NCI-H1105 treated with DMSO at 0.1 percent for 48 hours (cell line): ENCODE data around the gene MAEL.
A peak's percentile ranks its signal among the peaks of the same experiment; 100 is the strongest.

Source experiments
- DNase-seq: peaks from one replicate; lab custom pipeline; 2025; lab: John Stamatoyannopoulos, UW

Gene MAEL

DNA sequence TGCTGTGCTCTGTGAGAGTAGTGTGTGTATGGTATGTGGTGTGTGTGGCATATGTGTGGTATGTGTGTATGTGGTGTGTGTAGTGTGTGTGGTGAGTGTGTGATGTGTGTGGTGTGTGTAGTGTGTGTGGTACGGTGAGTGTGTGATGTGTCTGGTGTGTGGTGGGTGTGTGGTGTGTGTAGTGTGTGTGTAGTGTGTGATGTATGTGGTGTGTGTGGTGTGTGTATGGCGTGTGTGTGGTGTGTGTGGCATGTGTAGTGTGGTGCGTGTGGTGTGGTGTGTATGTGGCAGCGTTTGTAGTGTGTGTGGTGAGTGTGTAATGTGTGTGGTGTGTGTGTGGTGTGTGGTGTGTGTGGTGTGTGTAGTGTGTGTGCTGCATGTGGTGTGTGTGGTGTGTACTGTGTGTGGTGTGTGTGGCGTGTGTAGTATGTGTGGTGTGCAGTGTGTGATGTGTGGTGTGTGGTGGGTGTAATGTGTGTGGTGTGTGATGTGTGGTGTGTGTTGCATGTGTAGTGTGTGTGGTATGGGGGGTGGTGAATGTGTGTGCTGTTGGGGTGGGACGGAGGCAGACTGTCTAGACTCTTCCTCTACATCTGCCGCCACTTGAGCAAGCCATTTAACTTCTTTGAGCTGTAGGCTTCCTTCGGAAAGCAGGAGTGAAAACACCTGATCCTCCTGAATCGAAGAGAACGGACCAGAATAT, 67.6 kb downstream of the MAEL start:
- DNase-seq = peak; percentile 93

GRCh38 chr1:167057241-167057688, 68.2 kb downstream of the MAEL start:
- DNase-seq = peak; percentile 93

GRCh38 chr1:167059045-167059808, 70.1 kb downstream of the MAEL start:
- peak; percentile 61 for DNase-seq

- DNase-seq = no peak
Observed at GRCh38 chr1:167059809-167060107, 70.7 kb downstream of the MAEL start.

GRCh38 chr1:167060141-167061072, 71.3 kb downstream of the MAEL start:
- DNase-seq = no peak

GRCh38 chr1:167061073-167061464, 72.0 kb downstream of the MAEL start:
- no peak for DNase-seq

DNA sequence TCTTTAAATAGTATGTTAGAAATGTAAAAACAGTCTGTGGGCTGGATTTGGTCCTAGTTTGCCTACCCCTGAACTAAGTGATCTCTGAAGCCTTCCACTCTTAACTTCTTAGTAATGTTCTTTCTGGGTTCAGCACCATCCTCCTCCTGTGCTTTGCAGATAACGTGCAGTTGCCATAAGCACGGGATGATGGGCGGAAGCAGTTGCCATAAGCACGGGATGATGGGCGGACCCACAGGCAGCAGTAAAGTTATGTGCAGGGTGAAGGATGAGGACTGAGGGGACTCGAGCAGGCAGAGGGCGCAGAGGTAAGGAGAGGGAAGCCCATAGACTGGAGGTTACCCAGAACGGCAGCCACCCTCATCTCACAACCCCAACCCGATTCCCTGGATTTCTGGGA, 75.5 kb downstream of the MAEL start:
- DNase-seq = no peak

DNA sequence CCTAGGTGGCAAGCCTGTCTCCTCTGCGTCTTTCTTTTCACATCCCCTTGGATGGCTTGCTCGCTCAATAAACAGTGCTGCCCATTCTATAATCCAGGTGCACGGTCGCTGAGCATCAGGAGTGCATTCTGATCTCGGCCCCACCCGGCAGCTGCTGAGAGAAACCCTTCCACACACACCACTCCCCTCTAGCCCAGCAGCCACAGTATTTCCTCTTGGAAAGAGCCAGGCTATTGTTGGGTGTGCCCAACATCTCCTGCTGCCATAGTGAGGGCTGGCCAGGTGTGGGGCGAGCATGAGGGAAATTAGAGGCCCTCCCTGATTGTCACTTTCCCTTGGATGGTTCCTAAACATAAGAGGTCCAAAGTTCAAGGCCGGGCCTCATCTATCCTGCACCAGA, 76.4 kb downstream of the MAEL start:
- no peak for DNase-seq

GRCh38 chr1:167066333-167067122, 77.4 kb downstream of the MAEL start:
- peak; percentile 69 for DNase-seq

DNA sequence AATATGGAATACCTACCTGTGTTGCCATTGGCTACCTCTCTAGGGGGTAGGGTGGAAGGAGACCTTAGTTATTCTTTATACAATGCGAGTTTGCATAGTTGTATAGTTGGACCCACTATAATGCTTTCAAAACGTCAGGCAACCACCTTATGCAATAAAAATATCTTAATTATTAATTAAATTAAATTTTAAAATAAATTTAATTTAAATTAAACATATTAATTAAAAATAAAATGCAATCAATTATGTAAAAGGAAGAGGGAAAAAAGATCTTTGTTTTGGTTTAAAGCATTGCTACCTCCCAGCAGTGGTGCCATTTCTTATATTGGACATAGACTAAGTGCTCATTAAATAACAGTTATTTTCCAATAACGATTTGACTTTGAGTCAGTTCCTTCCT, 78.8 kb downstream of the MAEL start:
- DNase-seq = no peak

DNA sequence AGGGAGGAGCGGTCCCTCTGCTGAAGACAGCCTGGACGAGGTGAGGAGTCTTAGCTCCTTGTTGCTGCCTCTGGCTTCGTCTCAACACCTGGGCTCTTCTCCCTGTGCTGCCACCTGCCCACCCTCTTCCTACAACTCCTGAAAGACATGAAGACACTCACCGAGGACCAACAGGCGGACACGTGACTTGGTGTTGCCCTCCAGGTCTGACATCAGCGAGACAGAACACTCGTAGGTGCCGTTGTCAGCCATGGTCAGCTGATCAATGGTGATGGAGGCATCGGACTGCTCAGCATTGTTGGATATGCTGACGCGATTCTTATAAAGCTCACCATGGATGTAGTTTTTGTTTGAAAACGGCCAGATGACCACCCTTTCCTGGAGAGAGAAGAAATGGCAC, 79.7 kb downstream of the MAEL start:
- DNase-seq = no peak

GRCh38 chr1:167071286-167071685, 82.2 kb downstream of the MAEL start:
- no peak for DNase-seq
